K562 (cell line): ENCODE results near the gene CIAO1. TPM values are rescaled to one million over a fixed set of nuclear protein-coding genes. Genes with fewer than 3 reads are reported as not detected.

Experiments used
- ATAC-seq: fragments of 200-7000 bp; cut with Tn5 transposase; 3 replicates; pipeline ENCODE4 v1.9.1; 2020; ENCODE audit warnings: moderate library complexity
- BruUV-seq: library from RNA; stranded (reverse); fragments of 400-500 nt; replicated peaks from 2 replicates; lab custom pipeline; 2021; lab: Mats Ljungman, UMichigan
- CTCF ChIA-PET: fragments of 300-600 bp; formaldehyde crosslinking; extraction: SDS; loops from one replicate; lab custom pipeline; 2021; ENCODE audit warnings: low intra/inter-chr PET ratio; lab: Yijun Ruan, JAX
- POLR2A ChIA-PET: fragments of 300-600, 350-650 bp; sonication (Branson Sonifier 250); formaldehyde crosslinking; extraction: SDS; loops from one replicate; lab custom pipeline; 2021; ENCODE audit warnings: antibody characterized with exemption, inconsistent platforms; lab: Yijun Ruan, JAX
- DNase-seq, 4 experiments: peaks; one replicate each; pipeline versions ENCODE4 v3.0.0 to v3.0.0-alpha.2; 2011 to 2018; ENCODE audit warnings: low spot score in 3 of 4, mixed read lengths in 3 of 4; ENCODE audit errors: extremely low read depth in 1 of 4
- FAIRE-seq: peaks from 2 replicates; lab custom pipeline; 2011; peaks lifted over from hg19 to GRCh38; lab: Jason Lieb, UNC
- H2AFZ ChIP-seq: 2 replicates; pipeline ENCODE4 v1.6.0; 2011; ENCODE audit warnings: low read depth, low read length, control low read depth, inconsistent platforms
- H3K27ac ChIP-seq: fragments of 200-600 bp; 3 replicates; pipeline ENCODE4 v1.8.0; 2011; ENCODE audit warnings: low read depth, mild to moderate bottlenecking, control low read depth, inconsistent platforms, low read length, moderate library complexity, mixed read lengths; ENCODE audit errors: extremely low read depth
- H3K27me3 ChIP-seq, 2 experiments: fragments of 300-600 bp in 1 of 2; 2 replicates in 1 of 2; 3 replicates in 1 of 2; pipeline versions ENCODE4 v1.6.0 to v1.8.0; 2011; ENCODE audit warnings: inconsistent platforms in 2 of 2, low read length in 2 of 2, mild to moderate bottlenecking in 1 of 2, mixed read lengths in 1 of 2, moderate library complexity in 1 of 2; ENCODE audit not compliant: control insufficient read depth in 2 of 2, insufficient read depth in 2 of 2
- H3K36me3 ChIP-seq: fragments of 300-600 bp; 3 replicates; pipeline ENCODE4 v1.8.0; 2011; ENCODE audit warnings: mild to moderate bottlenecking, low read length, inconsistent platforms; ENCODE audit not compliant: control insufficient read depth, insufficient read depth
- H3K4me1 ChIP-seq, 2 experiments: fragments of 200-600 bp in 1 of 2; replicated peaks in 1 of 2; 2 replicates in 1 of 2; 3 replicates in 1 of 2; pipeline versions ENCODE4 v1.5.1 to v1.8.0; 2011; ENCODE audit warnings: inconsistent platforms in 2 of 2, low read length in 2 of 2, mild to moderate bottlenecking in 1 of 2, mixed read lengths in 1 of 2, moderate library complexity in 1 of 2; ENCODE audit not compliant: control insufficient read depth in 2 of 2, insufficient read depth in 2 of 2
- H3K4me2 ChIP-seq: 2 replicates; pipeline ENCODE4 v1.6.1; 2011; ENCODE audit warnings: low read length, control low read depth, inconsistent platforms, mixed read lengths; ENCODE audit not compliant: insufficient read depth
- H3K4me3 ChIP-seq: fragments of 200-600 bp; sonication (generic), shearing (Covaris generic); 2 replicates; pipeline ENCODE4 v1.5.1; 2016; ENCODE audit warnings: control low read depth, inconsistent platforms
- H3K79me2 ChIP-seq: fragments of 200-600 bp; 3 replicates; pipeline ENCODE4 v1.8.0; 2011; ENCODE audit warnings: low read length, inconsistent platforms; ENCODE audit not compliant: control insufficient read depth, insufficient read depth
- H3K9ac ChIP-seq, 2 experiments: 2 replicates each; pipeline versions ENCODE4 v1.6.0 to v1.6.1; 2011; ENCODE audit warnings: low read depth in 2 of 2, low read length in 2 of 2, control low read depth in 1 of 2, inconsistent platforms in 1 of 2, mild to moderate bottlenecking in 1 of 2, mixed read lengths in 1 of 2; ENCODE audit not compliant: insufficient read depth in 1 of 2
- H3K9me1 ChIP-seq: one replicate; pipeline ENCODE4 v1.6.0; 2011; ENCODE audit warnings: inconsistent platforms, mild to moderate bottlenecking, low read length, moderate library complexity; ENCODE audit not compliant: control insufficient read depth, insufficient read depth
- H3K9me3 ChIP-seq: replicated peaks from 2 replicates; pipeline ENCODE4 v1.5.1; 2011; ENCODE audit warnings: low read depth, low read length, inconsistent platforms; ENCODE audit not compliant: control insufficient read depth, insufficient read depth
- H4K20me1 ChIP-seq: replicated peaks from 2 replicates; pipeline ENCODE4 v1.6.1; 2011; ENCODE audit warnings: low read length, inconsistent platforms, mixed read lengths; ENCODE audit not compliant: control insufficient read depth, insufficient read depth
- CREM ChIP-seq: IDR thresholded peaks from 2 replicates; pipeline ENCODE4 v1.6.1; 2014; ENCODE audit warnings: antibody characterized with exemption, low read depth
- FOXM1 ChIP-seq, 2 experiments: fragments of 450-650 bp in 1 of 2; sonication (generic) in 1 of 2; formaldehyde crosslinking in 1 of 2; IDR thresholded peaks; 2 replicates each; pipeline versions ENCODE4 v1.6.1 to v1.9.0; 2017 to 2022; ENCODE audit warnings: low read depth in 2 of 2, mild to moderate bottlenecking in 2 of 2, missing genetic modification reagents in 1 of 2, moderate library complexity in 1 of 2
- GTF2A2 ChIP-seq: IDR thresholded peaks from 2 replicates; pipeline ENCODE4 v1.6.1; 2016; ENCODE audit warnings: mild to moderate bottlenecking, missing genetic modification characterization, missing compliant biosample characterization
- HCFC1 ChIP-seq: IDR thresholded peaks from 2 replicates; pipeline ENCODE4 v1.6.1; 2012; ENCODE audit warnings: low read depth, low read length, improper control_type of control experiment
- MTA1 ChIP-seq: fragments of 450-650 bp; IDR thresholded peaks from 2 replicates; pipeline ENCODE4 v1.6.1; 2017; ENCODE audit warnings: borderline replicate concordance
- RB1 ChIP-seq: fragments of 450-650 bp; IDR thresholded peaks from 2 replicates; pipeline ENCODE4 v1.6.1; 2017; ENCODE audit warnings: low read depth, mild to moderate bottlenecking
- SP2 ChIP-seq: IDR thresholded peaks from 2 replicates; pipeline ENCODE4 v1.6.1; 2011; ENCODE audit warnings: mild to moderate bottlenecking, low read depth, low read length, moderate library complexity; ENCODE audit not compliant: poor library complexity, severe bottlenecking; ENCODE audit errors: extremely low read depth
- WGBS: fragments of 100-300 bp; shearing (Covaris generic); methylation state at CpG from one replicate; pipeline ENCODE4 v1.1.6; 2016; ENCODE audit warnings: low coverage, mixed read lengths; ENCODE audit not compliant: insufficient coverage; ENCODE audit errors: missing lambda C conversion rate; 5-methylcytosine and 5-hydroxymethylcytosine counted together
- in situ Hi-C: fragments of 300-500 bp; cut with MboI; formaldehyde crosslinking; loops from 4 replicates; pipeline ENCODE4 v1.15.0; 2018; ENCODE audit warnings: inconsistent platforms, mixed read lengths
- intact Hi-C: fragments of 100-400 bp; cut with micrococcal nuclease; formaldehyde crosslinking; loops from 2 replicates; pipeline ENCODE4 v1.14.2; 2022
- polyA plus RNA-seq, 8 experiments: library from polyadenylated mRNA; depleted of rRNA in 4 of 8; stranded (reverse) in 5 of 8; unstranded in 3 of 8; fragments of >200 nt; fragmentation: Nextera tagmentation in 2 of 8; fragmentation: Illumina TruSeq in 1 of 8; extraction: Ambion mirVana in 2 of 8; extraction: Trizol in 1 of 8; gene quantifications; 2 replicates each; pipeline versions ENCODE4 v1.2.1 to v1.2.3, GENCODE V29; 2011 to 2014; ENCODE audit warnings: inconsistent platforms in 1 of 8, missing spikeins in 1 of 8
- total RNA-seq, 7 experiments: library from RNA; depleted of rRNA in 6 of 7; stranded (reverse); fragments of >200 nt in 6 of 7; fragmentation: Illumina TruSeq in 2 of 7; extraction: Trizol in 2 of 7; gene quantifications; 2 replicates each; pipeline versions ENCODE4 v1.2.1 to v1.2.3, GENCODE V29; 2011 to 2021; ENCODE audit warnings: low replicate concordance in 1 of 7
- TF ChIP-seq, protein P1 (sequence below): fragments of 250-450 bp; sonication (Bioruptor Pico); IDR thresholded peaks from 2 replicates; pipeline ENCODE4 v1.4.0; 2020
- TF ChIP-seq, protein P2 (sequence below), 3 experiments: fragments of 200-800 bp in 1 of 3; sonication (Bioruptor generic) in 1 of 3; sonication (generic) in 1 of 3; formaldehyde crosslinking in 1 of 3; IDR thresholded peaks; 2 replicates each; pipeline versions ENCODE4 v1.6.1 to v1.8.0; 2016 to 2022; ENCODE audit warnings: mild to moderate bottlenecking in 2 of 3, missing compliant biosample characterization in 2 of 3, missing genetic modification characterization in 2 of 3, missing genetic modification reagents in 1 of 3
- TF ChIP-seq, protein P3 (sequence below): fragments of 450-650 bp; formaldehyde crosslinking; IDR thresholded peaks from 2 replicates; pipeline ENCODE4 v1.4.0; 2022; ENCODE audit warnings: mild to moderate bottlenecking, moderate library complexity
- TF ChIP-seq, protein P4 (sequence below): fragments of 450-650 bp; IDR thresholded peaks from 2 replicates; pipeline ENCODE4 v1.6.1; 2016; ENCODE audit warnings: missing biosample characterization, missing genetic modification characterization
- TF ChIP-seq, protein P5 (sequence below): fragments of 450-650 bp; IDR thresholded peaks from 2 replicates; pipeline ENCODE4 v1.6.1; 2016

CIAO1 gene
- total and polyA plus RNA-seq, 9 of the 15 experiments (the other 6 are each of a cell fraction or from before 2014, with no cell fraction given) = 11.4 to 156 (median 92.8) TPM

DNA sequence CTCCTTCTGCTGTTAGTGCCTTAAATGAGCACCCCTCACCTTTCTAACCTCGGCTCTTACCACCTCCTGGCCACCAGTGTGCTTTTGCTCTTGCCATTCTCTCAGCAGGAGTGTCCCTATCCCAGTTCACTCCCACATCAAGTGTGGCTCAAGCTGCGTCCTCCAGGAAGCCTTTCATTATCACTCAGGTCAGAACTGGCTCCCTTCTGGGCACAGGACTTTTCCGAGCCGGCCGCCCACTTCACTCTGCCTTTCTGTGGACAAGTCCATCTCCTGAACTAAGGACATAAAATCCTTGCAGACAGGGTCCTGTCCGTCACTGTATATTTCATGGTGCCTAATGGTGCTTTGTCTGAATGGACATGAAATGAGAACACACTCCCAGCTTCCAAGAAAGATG, 15.8 kb upstream of the CIAO1 start (continued):
- TF ChIP-seq, protein P1, sequence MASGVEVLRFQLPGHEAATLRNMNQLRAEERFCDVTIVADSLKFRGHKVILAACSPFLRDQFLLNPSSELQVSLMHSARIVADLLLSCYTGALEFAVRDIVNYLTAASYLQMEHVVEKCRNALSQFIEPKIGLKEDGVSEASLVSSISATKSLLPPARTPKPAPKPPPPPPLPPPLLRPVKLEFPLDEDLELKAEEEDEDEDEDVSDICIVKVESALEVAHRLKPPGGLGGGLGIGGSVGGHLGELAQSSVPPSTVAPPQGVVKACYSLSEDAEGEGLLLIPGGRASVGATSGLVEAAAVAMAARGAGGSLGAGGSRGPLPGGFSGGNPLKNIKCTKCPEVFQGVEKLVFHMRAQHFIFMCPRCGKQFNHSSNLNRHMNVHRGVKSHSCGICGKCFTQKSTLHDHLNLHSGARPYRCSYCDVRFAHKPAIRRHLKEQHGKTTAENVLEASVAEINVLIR (CRISPR knock-in tag) = no peak
- TF ChIP-seq SP2 = no peak

DNA sequence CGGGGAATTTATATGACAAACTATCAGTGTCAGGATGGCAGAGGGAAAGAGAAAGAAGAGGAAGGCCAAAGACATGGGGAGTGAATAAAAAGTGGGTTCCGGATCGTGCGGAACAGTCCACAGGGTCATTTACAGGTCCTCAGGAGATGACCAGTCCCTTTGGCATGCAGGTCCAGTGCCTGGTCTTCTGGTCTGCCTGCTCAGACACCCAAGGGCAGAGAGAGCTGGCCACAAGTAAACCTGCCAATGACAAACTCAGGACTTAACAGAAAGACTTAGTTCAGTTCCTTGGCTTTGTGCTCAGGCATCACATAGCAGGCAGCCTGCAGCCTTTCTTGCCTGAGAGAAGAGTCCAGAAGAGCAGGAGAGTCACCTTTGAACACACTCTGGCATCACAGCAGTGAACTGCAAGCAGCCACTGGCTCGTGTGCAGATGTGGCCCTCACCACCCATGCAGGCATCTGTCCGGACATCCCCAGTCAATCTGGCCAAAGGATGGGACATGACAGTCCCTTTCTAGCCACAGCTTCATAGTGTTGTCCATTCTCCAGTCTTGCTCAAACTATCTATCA, 14.2 kb upstream of the CIAO1 start:
- Histone ChIP-seq H3K4me3 (no peak overlapping the region), H3K4me1 (peaks cover 3 to 4% of the 10 kb centered on the region in 2 experiments; a peak in 4 of 5 replicates), H3K79me2 (no peaks in the 10 kb centered on the region), H3K9me3 (no peaks in the 10 kb centered on the region), H3K27ac (no peak overlapping the region), H3K27me3 (no peaks in the 10 kb centered on the region), H2AFZ (no peak overlapping the region), H3K9me1 (no peaks in the 10 kb centered on the region), H3K9ac (peak overlapping the region in 1 of 2 experiments; percentile 54; a peak in 2 of 4 replicates), H3K36me3 (peaks cover 45% of the 10 kb centered on the region; the same call in 2 of the 3 replicates), H4K20me1 (no peaks in the 10 kb centered on the region), H3K4me2 (no peak overlapping the region)
- in situ Hi-C loops (no loop called here), intact Hi-C loops (no loop called here)
- DNase-seq (peak in 3 of 4 experiments; percentile 42 to 48 (median 48)), ATAC-seq (peak; percentile 85), FAIRE-seq (peak; percentile 64)
- 79% methylated on average over 6 of the region's 6 CpGs for WGBS
- ChIA-PET CTCF (interaction anchor here (0.6 kb wide), 1 partner anchor 34 kb away, joined by 3 read pairs; no protein-coding TSS in a partner anchor), POLR2A (interaction anchor here (1.0 kb wide), 1 partner anchor 13 kb away, joined by 5 read pairs; no protein-coding TSS in a partner anchor)
- BruUV-seq = no TSS peak
- TF ChIP-seq, protein P2, sequence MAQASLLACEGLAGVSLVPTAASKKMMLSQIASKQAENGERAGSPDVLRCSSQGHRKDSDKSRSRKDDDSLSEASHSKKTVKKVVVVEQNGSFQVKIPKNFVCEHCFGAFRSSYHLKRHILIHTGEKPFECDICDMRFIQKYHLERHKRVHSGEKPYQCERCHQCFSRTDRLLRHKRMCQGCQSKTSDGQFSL (CRISPR knock-in tag; IDR thresholded peaks at IDR 0.05) = no peak
- TF ChIP-seq, protein P2 (tag; IDR thresholded peaks at IDR 0.05) = no peak
- TF ChIP-seq, protein P3, sequence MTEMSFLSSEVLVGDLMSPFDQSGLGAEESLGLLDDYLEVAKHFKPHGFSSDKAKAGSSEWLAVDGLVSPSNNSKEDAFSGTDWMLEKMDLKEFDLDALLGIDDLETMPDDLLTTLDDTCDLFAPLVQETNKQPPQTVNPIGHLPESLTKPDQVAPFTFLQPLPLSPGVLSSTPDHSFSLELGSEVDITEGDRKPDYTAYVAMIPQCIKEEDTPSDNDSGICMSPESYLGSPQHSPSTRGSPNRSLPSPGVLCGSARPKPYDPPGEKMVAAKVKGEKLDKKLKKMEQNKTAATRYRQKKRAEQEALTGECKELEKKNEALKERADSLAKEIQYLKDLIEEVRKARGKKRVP (CRISPR knock-in tag) = no peak
- TF ChIP-seq, protein P4, sequence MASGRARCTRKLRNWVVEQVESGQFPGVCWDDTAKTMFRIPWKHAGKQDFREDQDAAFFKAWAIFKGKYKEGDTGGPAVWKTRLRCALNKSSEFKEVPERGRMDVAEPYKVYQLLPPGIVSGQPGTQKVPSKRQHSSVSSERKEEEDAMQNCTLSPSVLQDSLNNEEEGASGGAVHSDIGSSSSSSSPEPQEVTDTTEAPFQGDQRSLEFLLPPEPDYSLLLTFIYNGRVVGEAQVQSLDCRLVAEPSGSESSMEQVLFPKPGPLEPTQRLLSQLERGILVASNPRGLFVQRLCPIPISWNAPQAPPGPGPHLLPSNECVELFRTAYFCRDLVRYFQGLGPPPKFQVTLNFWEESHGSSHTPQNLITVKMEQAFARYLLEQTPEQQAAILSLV (tag) = no peak
- TF ChIP-seq HCFC1 = peak; percentile 42; the same call in 1 of the 2 replicates
- no peak for TF ChIP-seq GTF2A2 (tag)
- peak; percentile 35; the same call in 1 of the 2 replicates for TF ChIP-seq FOXM1 (IDR thresholded peaks at IDR 0.05; ENCODE audit: low read depth)
- no peak for TF ChIP-seq FOXM1 (CRISPR knock-in tag; IDR thresholded peaks at IDR 0.05; ENCODE audit: low read depth)
- TF ChIP-seq MTA1 = peak; percentile 46; the same call in 1 of the 2 replicates
- 0 out of 2 replicates have a peak, but pooled peaks have one; percentile 33 for TF ChIP-seq CREM
- TF ChIP-seq RB1 = peak; percentile 27; the same call in 1 of the 2 replicates
- TF ChIP-seq, protein P5, sequence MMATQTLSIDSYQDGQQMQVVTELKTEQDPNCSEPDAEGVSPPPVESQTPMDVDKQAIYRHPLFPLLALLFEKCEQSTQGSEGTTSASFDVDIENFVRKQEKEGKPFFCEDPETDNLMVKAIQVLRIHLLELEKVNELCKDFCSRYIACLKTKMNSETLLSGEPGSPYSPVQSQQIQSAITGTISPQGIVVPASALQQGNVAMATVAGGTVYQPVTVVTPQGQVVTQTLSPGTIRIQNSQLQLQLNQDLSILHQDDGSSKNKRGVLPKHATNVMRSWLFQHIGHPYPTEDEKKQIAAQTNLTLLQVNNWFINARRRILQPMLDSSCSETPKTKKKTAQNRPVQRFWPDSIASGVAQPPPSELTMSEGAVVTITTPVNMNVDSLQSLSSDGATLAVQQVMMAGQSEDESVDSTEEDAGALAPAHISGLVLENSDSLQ = peak; percentile 49
